HS-27A (cell line): ENCODE data around the gene TVP23A.

Source experiments
- DNase-seq: peaks from one replicate; pipeline ENCODE4 v3.0.0-alpha.2; 2012; ENCODE audit warnings: low read depth, missing footprints

Gene TVP23A

DNA sequence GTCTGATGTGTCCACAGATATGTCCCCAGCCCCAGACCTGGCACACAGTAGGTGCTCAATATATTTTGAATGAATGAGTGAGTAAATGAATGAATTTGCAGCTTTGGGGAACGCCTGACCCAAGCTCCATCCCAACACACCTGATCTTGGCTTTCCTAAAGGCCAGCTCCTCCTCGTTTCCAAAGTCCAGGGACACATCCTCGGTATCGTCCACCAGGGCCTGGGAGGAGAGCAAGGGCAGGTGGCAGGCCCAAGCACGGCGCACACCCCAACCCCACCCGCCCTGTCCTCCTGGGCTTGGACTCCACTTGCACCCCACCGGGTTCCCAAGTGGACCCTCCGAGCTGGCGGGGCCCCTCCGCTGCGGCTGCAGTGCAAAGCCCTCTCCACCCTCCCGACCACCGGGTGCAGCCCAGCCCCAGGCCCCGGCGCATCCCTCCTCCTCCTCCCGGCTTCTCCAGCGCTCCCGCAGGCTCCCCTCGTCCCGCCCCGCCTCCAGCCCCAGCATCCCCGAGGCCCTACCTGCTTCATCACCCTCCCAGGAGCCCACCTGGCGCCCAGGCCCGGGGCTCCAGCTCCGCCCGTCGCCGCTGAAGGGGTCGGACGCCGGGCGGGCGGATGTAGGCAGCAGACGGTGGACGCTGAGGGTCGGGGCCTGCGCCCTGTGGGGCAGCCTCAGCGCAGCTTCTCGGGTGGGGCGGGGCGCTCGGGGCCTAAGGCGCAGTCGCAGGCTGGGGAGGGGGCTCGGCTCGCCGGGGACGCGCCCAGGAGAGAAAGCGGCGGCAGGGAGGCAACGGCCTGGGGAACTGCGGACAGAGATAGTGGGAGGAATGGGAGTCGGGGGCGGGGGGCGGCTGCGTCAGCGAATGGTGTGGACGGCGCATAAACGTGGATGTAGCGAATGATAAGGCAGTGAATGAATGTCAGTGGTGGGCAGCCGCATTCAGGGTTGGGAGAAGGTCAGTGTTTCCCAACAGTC is at the start of gene TVP23A:
TVP23A (minus strand) TSS at position 832 of the 979 bp plus-strand sequence; CDS start at position 531, 301 bp downstream.
- DNase-seq = no peak

DNA sequence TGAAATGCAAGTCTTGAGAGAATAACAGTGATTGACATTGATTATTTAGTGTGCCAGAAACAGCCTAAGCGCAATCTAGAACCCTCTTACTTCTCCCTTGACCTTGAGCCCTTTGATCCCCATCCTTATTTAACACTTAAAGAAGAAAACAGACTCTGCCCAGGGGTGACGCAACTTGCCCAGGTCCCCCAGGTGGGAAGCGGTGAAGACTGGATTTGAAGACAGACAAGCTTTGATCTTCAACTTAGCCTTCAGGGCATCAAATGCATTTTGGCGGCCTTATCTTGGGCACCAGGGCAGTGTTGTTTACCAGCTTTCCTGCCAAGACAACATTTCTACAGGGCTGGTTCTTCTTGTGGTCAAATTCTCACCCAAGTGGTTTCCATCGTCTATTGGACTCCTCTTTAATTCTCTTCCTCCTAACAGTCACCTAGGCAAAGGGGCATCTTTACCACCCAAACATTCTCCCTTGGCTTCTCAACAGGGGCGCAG is 49.6 kb upstream of the TVP23A start:
- DNase-seq = no peak

DNA sequence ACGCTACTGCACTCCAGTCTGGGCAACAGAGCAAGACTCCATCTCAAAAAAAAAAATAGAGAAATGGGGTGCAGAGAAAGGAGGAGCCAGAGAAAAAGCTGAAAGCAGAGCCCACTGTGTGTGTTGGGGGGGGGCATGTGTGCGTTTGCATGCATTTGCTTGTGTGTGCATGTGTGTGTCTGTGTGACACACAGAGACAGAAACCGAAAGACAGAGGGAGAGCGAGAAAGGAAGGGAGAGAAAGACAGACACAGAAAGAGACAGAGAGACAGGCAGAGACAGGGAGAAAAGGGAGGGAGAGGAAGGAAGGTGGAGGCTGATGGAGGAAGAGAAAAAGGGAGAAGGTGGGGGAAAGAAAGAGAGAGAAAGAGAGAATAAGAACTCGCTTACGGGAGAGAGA is 48.6 kb upstream of the TVP23A start:
- DNase-seq = no peak

DNA sequence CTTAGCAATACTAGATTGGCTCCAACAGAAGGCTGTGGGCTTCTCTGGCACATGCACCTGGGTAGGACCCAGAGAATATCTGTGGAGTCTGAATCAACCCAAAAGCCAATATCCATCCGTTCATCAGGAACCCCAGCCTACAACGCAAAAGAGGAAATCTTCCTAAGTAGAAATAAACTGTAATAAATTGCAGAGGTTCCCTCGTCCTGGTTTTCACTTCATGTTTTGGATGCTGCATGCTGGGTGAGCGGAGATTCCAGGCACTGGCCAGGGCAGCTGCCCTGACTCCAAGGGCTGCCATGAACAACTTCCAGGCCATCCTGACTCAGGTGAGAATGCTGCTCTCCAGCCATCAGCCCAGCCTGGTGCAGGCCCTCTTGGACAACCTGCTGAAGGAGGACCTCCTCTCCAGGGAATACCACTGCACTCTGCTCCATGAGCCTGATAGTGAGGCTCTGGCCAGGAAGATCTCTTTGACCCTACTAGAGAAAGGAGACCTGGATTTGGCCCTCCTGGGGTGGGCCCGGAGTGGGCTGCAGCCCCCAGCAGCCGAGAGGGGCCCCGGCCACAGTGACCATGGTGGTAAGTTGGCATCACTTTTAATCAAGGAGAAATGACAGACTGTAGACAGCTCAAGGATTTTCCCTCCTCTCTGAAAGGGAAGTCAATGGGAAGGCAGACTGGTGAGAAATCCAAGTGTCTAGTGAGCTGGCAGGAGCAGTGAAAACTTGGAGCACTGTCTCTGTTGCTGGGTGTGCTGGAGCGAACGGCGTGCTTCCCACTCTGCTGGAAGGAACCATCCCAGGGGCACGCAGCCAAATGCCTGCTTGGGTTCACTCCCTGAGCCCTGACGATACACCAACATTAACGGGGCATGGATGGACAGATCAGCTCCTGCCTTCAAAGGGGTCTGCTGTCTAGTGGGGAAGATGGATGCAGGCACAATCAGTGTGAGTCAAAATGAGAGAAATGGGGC is 47.7 kb upstream of the TVP23A start:
- DNase-seq = no peak

DNA sequence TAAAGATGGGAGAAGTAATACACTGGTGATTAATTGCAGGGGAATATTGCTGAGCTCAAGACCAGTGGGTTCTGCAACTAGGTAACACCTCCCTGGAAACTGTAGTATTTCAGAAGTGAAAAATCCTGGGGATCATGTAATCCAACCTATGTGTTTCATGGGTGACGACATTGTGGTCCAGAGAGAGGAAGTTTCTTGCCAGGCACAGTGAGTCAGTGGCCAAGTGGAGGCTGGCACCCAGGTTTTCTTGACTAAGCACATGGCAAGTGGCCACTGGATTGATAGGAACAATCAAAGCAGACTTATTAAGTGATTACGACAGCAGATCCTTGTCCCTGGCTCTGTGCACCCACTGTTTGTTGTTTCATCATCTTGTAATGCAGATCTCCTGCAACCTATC is 43.8 kb upstream of the TVP23A start:
- DNase-seq = peak; percentile 64

DNA sequence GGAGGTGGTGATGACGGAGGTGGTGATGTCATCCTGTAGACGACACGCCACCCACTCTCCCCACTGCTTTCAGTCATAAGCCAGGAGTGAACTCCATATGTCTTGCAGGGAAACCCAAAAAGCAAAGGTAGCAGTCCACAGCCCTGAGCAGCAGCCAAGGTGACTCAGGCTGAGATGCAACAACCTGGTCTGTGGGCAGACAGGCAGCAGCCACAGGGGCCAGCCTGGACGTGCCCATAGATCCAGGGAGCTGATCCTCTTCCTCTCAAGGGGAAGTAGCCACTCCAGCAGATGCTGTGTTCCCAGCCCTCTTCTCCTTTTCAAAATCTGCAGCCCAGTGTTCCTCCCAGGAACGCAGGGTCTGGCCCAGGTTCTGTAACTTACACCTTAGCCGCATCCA is 41.1 kb upstream of the TVP23A start:
- DNase-seq = no peak

DNA sequence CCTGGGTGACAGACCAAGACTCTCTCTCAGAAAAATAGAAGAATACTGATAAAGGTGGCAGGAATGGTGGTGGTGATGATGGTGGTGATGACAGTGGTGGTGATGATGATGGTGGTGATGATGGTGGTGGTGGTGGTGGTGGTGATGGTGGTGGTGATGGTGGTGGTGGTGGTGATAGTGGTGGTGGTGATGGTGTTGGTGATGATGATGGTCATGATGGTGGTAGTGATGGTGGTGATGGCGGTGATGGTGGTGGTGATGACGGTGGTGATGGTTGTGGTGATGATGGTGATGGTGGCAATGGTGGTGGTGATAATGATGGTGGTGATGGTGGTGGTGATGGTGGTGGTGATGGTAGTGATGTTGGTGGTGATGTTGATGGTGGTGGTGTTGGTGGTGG is 40.4 kb upstream of the TVP23A start:
- DNase-seq = no peak

DNA sequence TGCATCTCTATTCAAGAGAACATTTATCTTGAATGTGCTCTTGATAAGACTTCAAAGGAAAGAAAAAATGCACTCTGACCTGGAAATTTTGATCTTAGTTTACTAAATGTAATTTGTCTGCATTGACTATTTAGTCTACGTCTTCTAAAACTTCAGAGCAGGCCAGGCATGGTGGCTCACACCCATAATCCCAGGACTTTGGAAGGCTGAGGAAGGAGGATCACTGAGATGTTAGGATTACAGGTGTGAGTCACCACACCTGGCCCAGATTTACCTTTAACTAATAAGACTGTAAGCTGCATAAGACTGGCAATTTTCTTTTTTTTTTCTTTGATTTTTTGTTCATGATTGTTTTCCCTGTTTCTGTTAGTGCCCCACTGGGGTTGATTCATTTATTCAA is 39.6 kb upstream of the TVP23A start:
- DNase-seq = no peak

DNA sequence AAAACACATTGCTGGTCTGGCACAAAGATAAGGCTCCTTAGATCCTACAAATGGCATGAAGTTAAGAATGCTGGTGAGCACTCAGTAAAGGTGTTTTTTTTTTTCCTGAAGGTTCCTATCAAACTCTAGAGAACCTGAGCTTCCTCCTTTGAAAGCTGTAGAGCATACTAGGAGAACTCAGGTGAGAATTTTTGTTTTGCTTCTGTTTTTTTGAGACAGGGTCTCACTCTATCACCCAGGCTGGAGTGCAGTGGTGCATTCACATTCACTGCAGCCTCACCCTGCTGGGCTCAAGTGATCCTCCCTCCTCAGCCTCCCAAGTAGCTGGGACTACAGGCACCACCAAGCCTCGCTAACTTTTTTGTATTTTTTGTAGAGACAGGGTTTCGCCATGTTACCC is 37.4 kb upstream of the TVP23A start:
- no peak for DNase-seq

DNA sequence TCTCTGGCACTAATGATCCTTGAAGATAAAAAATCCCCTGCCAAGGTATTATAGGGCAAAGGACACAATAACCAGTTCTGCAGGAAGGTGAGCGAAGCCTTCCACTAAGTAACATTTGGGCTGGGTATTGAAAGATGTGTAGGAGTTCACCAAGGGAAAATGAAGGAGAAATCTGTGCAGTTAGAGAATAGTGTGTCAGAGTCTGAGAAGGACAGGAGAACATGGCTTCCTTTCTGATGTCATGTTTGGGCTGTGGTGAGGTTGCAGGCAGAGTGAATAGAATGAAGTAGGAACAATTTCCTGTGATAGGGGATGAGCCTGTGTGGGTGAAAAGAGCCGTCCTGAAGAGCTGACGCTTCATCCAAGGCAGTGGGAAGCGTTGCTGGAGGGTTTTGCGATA is 34.4 kb upstream of the TVP23A start:
- DNase-seq = no peak

DNA sequence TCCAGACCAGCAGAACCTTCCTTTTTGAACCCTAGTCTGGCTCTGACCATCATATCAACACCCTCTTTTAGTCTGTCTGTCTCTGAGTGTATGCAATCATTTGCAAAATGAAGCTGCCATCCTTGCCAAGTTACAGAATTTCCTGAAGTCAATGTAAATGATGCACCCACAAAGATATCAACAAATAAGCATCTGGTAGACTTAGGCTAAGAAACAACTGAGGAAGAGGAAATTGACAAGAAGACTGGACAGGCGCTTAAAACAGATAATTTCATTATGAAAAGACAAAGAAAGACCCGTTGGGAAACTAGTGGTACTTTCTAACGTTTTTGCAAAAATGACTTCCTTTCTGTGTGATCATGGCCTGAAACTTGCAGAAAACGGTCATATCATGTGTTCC is 33.7 kb upstream of the TVP23A start:
- DNase-seq = no peak

DNA sequence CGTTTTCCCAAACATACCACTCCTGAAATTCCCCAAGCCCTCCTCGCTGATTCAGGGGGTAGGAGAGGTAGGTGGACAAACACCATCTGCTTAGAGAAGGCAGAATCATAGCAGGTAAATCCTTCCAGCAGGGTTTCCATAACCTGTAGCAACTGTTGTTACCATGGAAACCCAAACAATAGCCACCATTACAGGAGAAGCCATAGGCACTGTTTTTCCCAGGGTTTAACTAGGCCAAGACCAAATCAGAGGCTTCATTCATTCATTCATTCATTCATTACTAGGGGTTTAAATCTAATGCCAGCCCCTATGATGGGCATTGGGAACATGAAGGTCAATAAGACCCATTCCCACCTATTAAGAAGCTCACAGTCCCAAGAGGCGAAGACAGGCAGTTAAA is 32.9 kb upstream of the TVP23A start:
- DNase-seq = no peak

DNA sequence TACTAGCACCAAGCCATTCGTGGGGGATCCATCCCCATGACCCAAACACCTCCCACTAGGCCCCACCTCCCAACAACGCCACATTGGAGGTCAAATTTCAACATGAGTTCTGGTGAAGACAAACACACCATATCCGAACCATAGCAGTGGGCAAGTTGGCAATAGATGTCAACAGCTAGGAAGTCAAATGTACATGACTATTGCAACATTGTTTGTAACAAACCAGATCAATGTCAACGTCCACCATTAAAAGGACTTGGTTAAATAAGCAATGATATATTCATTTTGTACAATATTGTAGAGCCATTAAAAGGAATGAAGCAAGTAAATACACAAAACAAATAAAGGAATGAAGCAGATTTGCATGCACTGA is 31.9 kb upstream of the TVP23A start:
- DNase-seq = no peak

DNA sequence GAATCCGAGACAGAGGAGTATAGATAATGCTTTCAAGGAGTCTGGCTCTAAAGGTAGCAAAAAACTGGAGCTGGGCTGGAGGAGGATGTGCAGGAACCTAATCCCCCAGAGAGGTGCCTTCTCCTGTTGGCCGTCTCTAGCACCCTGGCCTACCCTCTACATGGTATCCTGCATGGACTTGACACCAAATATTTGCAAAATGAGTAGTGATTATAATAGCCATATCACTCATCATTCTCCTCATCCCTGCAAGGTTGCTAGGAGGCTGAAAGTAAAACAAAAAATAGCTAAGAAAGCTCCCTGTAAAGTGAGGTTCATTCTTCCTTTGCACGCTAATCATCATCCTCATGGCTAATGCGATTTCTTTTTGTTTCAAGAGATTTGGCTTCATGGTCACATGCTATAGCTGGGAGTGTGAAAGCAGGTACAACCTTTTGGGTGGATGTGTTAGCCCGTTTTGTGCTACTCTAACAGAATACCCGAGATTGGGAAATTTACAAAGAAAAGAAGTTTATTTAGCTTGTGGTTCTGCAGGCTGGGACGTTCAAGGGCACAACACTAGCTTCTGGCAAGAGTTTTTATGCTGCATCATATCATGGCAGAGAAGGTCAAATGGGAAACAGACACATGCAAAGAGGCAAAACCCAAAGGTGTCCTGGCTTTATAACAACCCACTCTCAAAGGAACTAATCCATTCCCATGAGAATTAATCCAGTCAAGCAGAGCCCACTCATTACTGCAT is 31.3 kb upstream of the TVP23A start:
- no peak for DNase-seq

DNA sequence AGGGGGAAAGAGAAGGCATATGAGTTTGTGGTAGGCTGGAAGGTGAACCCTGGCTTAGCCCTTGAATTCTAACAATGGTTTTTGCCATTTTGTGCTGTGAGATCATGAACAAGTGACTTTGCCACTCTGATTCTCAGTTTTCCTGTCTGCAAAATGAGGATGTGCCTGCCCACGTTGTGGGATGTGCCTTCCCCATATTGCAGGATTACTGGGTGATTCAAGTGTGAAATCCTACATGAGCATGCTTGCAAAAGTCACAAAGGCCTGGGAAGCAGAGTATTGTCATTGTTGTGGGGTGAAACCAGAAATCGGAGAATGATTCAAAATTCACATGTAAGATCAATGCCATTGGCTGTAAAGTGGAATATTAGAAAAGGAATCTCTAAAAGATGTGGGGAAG is 28.6 kb upstream of the TVP23A start:
- no peak for DNase-seq

DNA sequence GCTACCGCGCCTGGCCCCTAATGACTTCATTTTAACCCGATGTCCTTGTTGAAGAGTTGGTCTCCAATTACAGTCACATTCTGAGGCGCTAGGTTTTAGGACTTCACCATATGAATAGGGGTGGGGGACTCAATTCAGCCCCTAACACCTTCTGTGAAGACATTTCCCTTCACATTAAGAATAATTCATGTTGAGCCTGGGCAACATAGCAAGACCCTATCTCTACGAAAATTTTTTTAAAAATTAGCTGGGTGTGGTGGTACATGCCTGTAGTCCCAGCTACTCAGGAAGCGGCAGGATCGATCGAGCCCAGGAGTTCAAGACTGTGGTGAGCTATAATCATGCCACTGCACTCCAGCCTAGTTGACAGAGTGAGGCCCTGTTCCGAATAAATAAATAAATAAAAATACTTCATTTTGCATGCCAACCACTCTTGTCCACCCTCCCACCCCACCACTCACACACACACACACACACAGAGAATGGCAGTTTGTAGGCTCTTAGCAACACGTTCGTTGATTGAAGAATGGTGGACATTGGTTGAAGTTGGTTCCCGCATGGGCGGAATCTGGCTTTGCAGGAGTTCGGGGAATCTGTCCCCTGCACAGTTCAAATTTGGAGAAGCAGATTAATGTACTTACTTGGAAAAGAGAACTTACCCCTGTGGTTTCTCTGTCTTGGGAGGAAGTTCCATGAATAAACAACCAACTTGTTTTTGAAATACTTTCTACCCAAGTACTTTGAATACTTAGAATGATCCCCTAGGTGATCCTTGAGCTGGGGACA is 27.8 kb upstream of the TVP23A start:
- no peak for DNase-seq

DNA sequence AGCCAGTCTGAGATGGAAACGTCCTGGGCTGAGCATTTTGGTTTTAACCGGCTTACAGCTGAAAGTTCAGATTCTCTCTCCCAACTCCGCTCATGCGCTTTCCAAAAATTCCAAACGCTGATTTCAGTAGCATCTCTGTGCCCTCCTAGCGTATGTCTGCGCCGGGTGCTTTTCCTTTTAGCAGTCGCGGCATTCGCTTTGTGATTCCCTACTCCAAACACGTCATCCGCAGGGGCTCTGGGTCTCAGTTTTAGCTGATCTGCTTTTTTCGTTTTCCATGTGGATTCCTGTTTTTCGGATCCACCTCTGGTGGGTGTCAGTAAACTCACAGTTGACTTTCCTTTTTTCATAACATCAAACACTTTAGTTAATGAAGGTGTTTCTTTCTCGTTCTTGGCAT is 22.1 kb upstream of the TVP23A start:
- DNase-seq = no peak

DNA sequence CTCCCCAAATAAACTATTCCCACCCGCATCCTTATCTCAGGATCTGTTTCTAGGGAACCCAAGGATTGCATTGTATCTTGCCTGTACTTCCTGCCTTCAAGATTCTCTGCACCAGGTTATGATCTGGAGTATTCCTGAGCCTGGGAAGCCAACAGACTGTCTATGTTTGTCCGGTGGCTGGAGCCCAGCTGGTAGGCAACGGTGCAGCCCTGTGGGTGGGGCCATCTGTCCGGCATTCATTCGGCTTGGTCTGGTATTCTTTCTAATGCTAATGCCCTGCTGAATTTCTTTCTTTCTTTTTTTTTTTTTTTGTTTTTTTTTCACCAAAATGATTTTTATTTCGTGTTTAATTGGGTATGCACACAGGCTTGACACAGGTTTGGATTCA is 20.7 kb upstream of the TVP23A start:
- no peak for DNase-seq

DNA sequence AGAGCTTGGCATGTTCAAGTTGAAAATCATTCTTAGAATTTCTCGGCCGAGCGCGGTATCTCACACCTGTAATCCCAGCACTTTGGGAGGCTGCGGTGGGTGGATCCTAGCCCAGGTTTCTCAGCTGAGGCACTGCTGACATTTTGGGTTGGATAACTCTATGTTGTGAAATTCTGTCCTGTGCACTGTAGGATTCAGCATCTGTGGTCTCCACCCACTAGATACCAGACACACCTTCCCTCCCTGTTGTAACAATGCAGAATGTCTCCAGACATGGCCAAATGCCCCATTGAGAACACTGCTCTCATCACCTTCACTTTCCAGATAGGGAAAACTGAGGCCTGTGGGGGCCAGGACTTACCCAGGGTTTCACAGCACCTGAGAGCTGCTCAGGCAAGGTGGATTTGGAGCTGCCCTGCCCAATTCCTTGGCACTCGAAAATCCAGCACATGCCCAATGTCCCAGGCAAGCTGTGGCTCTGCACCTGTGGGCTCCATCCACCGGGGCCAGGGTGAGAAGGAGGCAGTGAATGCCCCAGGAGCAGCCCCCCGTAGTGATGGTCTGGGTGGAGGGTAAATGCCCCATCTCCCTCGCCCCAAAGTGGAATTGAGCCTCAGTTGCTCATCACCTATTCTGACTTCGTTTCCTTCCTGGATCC is 20.2 kb upstream of the TVP23A start:
- DNase-seq = no peak

DNA sequence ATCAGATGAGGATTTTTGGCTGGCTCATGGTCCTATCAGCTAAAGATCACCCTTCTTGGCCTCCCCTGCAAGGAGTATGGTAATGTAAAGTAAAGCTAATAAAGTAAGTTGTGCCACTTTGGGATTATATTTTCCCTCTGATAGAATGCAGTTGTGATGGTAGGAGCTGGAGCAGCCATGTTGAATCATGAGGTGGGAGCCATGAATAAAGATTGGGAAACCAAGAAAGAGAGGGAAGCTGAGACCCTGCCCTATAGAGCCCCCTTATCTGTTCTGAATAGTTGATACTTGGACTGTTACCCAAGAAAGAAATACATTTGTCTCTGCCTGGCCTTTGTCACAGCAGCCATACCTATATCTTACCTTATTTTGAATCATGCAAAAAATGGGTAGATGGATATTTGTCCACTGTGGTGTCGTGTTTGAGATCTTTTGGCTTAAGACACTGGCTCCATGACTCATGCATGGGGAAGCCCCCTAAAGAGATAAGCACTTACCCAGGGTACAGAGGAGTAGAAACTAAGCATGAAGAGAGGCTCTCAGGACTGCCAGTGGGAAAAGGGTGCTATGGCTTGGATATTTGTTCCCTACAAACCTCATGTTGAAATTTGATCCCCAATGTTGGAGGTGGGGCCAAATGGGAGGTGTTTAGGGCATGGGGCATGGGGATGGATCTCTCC is 17.7 kb upstream of the TVP23A start:
- DNase-seq = no peak
